WERI-Rb-1 (cell line): ENCODE results near the gene KIFC3.
"Not testable (repeated sequence)": the region's sequence is repeated elsewhere in the genome, so short reads cannot be mapped to it uniquely, and the experiment has no call there.

Source experiments
- DNase-seq: peaks from one replicate; pipeline ENCODE4 v3.0.0-alpha.2; 2020
- H3K27ac ChIP-seq: fragments of 250-450 bp; sonication (Bioruptor Pico); 2 replicates; pipeline ENCODE4 v1.5.1; 2020; ENCODE audit warnings: mild to moderate bottlenecking, moderate library complexity
- H3K27me3 ChIP-seq: fragments of 250-450 bp; sonication (Bioruptor Pico); 2 replicates; pipeline ENCODE4 v1.5.1; 2021; ENCODE audit warnings: mild to moderate bottlenecking, low read depth, moderate library complexity; ENCODE audit not compliant: insufficient read depth, severe bottlenecking
- H3K36me3 ChIP-seq: fragments of 250-450 bp; sonication (Bioruptor Pico); 2 replicates; pipeline ENCODE4 v1.5.1; 2020; ENCODE audit warnings: mild to moderate bottlenecking, moderate library complexity
- H3K4me3 ChIP-seq: 2 replicates; pipeline ENCODE4 v1.5.1; 2011; ENCODE audit warnings: low read depth, mild to moderate bottlenecking, control low read depth, low read length
- H3K9me3 ChIP-seq: fragments of 250-450 bp; sonication (Bioruptor Pico); 2 replicates; pipeline ENCODE4 v1.5.1; 2021; ENCODE audit warnings: mild to moderate bottlenecking, moderate library complexity; ENCODE audit not compliant: severe bottlenecking
- CTCF ChIP-seq: IDR thresholded peaks from 2 replicates; pipeline ENCODE4 v1.5.1; 2011; ENCODE audit warnings: low read depth, mild to moderate bottlenecking, control low read depth, inconsistent platforms, low read length

The KIFC3 gene

GRCh38 chr16:57747496-57747895 lies 54.8 kb downstream of the KIFC3 start:
- peak overlapping the region; percentile 7; the same call in 1 of the 2 replicates for H3K27ac ChIP-seq

DNA sequence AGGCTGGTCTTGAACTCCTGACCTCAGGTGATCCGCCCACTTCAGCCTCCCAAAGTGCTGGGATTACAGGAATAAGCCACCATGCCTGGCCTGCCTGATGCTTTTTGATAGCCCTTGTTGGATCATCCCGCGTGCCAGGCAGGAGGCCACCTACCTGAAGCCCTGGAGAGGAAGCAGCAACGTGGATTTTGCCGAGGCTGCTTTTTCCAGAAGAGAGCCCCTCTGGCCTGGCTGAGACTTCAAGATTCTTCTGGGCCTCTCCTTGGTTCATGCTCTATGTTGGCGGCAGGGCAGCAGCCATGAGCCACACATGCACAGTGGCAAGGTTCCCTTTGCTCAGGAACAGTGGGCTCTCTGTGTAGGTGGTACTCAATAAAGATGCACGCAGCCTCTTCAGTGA lies 55.2 kb downstream of the KIFC3 start:
- Histone ChIP-seq H3K27me3 (no peaks in the 10 kb centered on the region), H3K27ac (peak overlapping the region; percentile 7; the same call in 1 of the 2 replicates), H3K4me3 (no peak overlapping the region), H3K36me3 (peaks cover 17% of the 10 kb centered on the region), H3K9me3 (no peaks in the 10 kb centered on the region)
- no peak for TF ChIP-seq CTCF
- no peak for DNase-seq

More at GRCh38 chr16:57747496-57747895, 54.8 kb downstream of the KIFC3 start:
- no peaks in the 10 kb centered on the region for H3K27me3 ChIP-seq
- H3K4me3 ChIP-seq = no peak overlapping the region
- H3K36me3 ChIP-seq = peaks cover 18% of the 10 kb centered on the region
- no peaks in the 10 kb centered on the region for H3K9me3 ChIP-seq
- DNase-seq = no peak
- TF ChIP-seq CTCF = no peak

- H3K9me3 ChIP-seq, H3K4me3 ChIP-seq, DNase-seq, H3K27me3 ChIP-seq: not testable (repeated sequence)
- Histone ChIP-seq H3K36me3 (peaks cover 13% of the 10 kb centered on the region), H3K27ac (peak overlapping the region; percentile 57)
These were observed 56.0 kb downstream of the KIFC3 start for GRCh38 chr16:57746316-57746715.

GRCh38 chr16:57745768-57746167 lies 56.5 kb downstream of the KIFC3 start:
- no peak overlapping the region for H3K4me3 ChIP-seq
- H3K9me3 ChIP-seq = no peaks in the 10 kb centered on the region
- H3K36me3 ChIP-seq = peaks cover 13% of the 10 kb centered on the region
- H3K27ac ChIP-seq = peak overlapping the region; percentile 57
- DNase-seq = peak; percentile 51
- H3K27me3 ChIP-seq = no peaks in the 10 kb centered on the region
- TF ChIP-seq CTCF = no peak

DNA sequence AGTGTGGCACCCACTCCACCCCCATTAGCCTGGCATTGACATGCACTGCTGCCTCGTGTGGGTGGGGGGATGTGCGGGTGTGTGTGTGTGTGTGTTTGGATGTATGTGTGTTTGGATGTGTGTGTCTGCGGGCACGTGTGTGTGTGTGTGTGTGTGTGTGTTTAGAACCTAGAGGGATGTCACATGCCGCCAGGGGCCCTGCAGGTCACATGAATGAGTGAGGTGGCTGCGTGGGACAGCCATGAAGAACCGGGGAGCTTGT lies 57.7 kb downstream of the KIFC3 start:
- no peak for DNase-seq
- no peaks in the 10 kb centered on the region for H3K27me3 ChIP-seq
- no peak overlapping the region for H3K27ac ChIP-seq
- peaks cover 13% of the 10 kb centered on the region for H3K36me3 ChIP-seq
- TF ChIP-seq CTCF = no peak
- H3K4me3 ChIP-seq = no peak overlapping the region
- no peaks in the 10 kb centered on the region for H3K9me3 ChIP-seq

DNA sequence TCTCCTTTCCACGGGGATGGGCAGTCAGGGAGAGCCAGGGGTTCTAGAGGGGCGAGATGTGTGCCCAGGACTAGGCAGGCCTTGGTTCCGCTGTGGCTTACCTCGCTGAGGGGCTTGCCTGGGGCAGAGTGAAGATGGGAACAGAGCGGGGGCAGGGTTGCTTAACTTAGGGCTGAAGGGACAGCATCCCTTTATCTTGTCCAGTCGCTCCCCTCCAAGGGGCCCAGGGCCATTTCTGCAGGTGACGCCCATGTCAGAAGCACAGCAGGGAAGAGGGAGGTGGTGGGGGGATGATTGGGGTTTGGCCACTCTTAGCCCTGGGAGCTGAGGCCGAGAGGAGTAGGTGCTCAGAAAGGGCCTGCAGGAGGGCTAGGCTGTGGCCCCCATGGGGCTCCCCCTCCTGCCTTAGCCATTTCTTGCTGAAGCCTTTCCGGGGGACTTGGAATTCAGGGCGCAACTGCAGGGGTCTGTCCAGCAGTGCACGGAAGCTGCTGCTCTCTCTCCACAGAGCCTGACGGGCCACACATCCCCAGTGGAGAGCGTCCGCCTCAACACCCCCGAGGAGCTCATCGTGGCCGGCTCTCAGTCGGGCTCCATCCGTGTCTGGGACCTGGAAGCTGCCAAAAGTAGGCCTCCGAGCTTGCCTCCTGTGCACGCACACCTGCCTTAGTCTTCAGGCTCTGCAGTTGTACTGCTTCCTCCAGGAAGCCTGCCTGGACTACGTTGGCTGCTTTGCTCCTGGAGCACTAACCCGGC lies 58.2 kb downstream of the KIFC3 start:
- TF ChIP-seq CTCF = no peak
- peaks cover 16% of the 10 kb centered on the region for H3K36me3 ChIP-seq
- H3K27me3 ChIP-seq = no peaks in the 10 kb centered on the region
- H3K4me3 ChIP-seq = no peak overlapping the region
- H3K27ac ChIP-seq = peak overlapping the region; percentile 4
- H3K9me3 ChIP-seq = no peaks in the 10 kb centered on the region
- DNase-seq = no peak
